Natural killer cell (primary cell): Measurements from ENCODE around the gene PLAGL1. TPM values are rescaled to one million over a fixed set of nuclear protein-coding genes. Genes with fewer than 3 reads are reported as not detected.

Source experiments
- ATAC-seq, 3 donors: fragments of 150-1000 bp in 2 of 3; fragments of 200-7000 bp in 1 of 3; cut with Tn5 transposase; 1 replicate in 1 of 3; 2 replicates in 2 of 3; pipeline ENCODE4 v1.10.0; 2021; ENCODE audit warnings: mild to moderate bottlenecking in 2 of 3, moderate library complexity in 2 of 3
- DNase-seq, 2 donors: peaks; one replicate each; pipeline versions ENCODE4 v3.0.0 to v3.0.0-alpha.2; 2013 to 2021; ENCODE audit warnings: mixed read lengths in 1 of 2
- H3K27ac ChIP-seq: one replicate; pipeline ENCODE4 v1.5.1; 2013; ENCODE audit warnings: mild to moderate bottlenecking, low read length
- H3K27me3 ChIP-seq: one replicate; pipeline ENCODE4 v1.6.1; 2013; ENCODE audit warnings: low read length; ENCODE audit not compliant: control insufficient read depth, insufficient read depth
- H3K36me3 ChIP-seq: one replicate; pipeline ENCODE4 v1.6.1; 2013; ENCODE audit warnings: low read length; ENCODE audit not compliant: control insufficient read depth, insufficient read depth
- H3K4me1 ChIP-seq: one replicate; pipeline ENCODE4 v1.6.1; 2013; ENCODE audit warnings: low read length; ENCODE audit not compliant: control insufficient read depth, insufficient read depth
- H3K4me3 ChIP-seq: one replicate; pipeline ENCODE4 v1.5.1; 2013; ENCODE audit warnings: low read length
- H3K9me3 ChIP-seq: one replicate; pipeline ENCODE4 v1.6.1; 2013; ENCODE audit warnings: low read length; ENCODE audit not compliant: control insufficient read depth, insufficient read depth
- H3K27ac Mint-ChIP-seq, 2 donors: one replicate each; pipeline ENCODE4 v1.8.0; 2022; ENCODE audit warnings: mild to moderate bottlenecking in 2 of 2, mixed read lengths in 2 of 2, moderate library complexity in 1 of 2
- H3K27me3 Mint-ChIP-seq, 2 donors: one replicate each; pipeline ENCODE4 v1.8.0; 2022; ENCODE audit warnings: low read depth in 2 of 2, mixed read lengths in 2 of 2
- H3K36me3 Mint-ChIP-seq: one replicate; pipeline ENCODE4 v1.8.0; 2022; ENCODE audit warnings: mixed read lengths
- H3K4me1 Mint-ChIP-seq, 2 donors: one replicate each; pipeline ENCODE4 v1.8.0; 2022; ENCODE audit warnings: mixed read lengths in 2 of 2
- H3K4me3 Mint-ChIP-seq: one replicate; pipeline ENCODE4 v1.8.0; 2022; ENCODE audit warnings: mild to moderate bottlenecking, moderate library complexity, mixed read lengths
- H3K9me3 Mint-ChIP-seq, 2 donors: one replicate each; pipeline ENCODE4 v1.8.0; 2022; ENCODE audit warnings: mixed read lengths in 2 of 2
- CTCF ChIP-seq: fragments of 200-600 bp; IDR thresholded peaks from one replicate; pipeline ENCODE4 v1.8.0; 2022; ENCODE audit warnings: antibody characterized with exemption
- WGBS: methylation state at CpG from one replicate; pipeline ENCODE4 v1.1.7; 2013; ENCODE audit warnings: missing lambda C conversion rate; ENCODE audit not compliant: insufficient coverage; 5-methylcytosine and 5-hydroxymethylcytosine counted together
- intact Hi-C: fragments of 100-400 bp; cut with micrococcal nuclease; formaldehyde crosslinking; loops from one replicate; pipeline ENCODE4 v1.14.2; 2022
- total RNA-seq, 4 donors: library from RNA; stranded (reverse); fragments of 120-200 nt in 1 of 4; gene quantifications; one replicate each; pipeline versions ENCODE4 v1.2.3 to v1.2.4, GENCODE V29; 2013 to 2022

PLAGL1 gene
- total RNA-seq, 3 donors from 2014 or later (not counting 1 experiment from before 2014, with no cell fraction given) = 4.9 to 12.2 (median 6.8) TPM

- Histone ChIP-seq H3K4me1 (no peaks in the 10 kb centered on the region), H3K36me3 (no peaks in the 10 kb centered on the region), H3K27me3 (no peaks in the 10 kb centered on the region), H3K27ac (no peak overlapping the region), H3K4me3 (no peak overlapping the region), H3K9me3 (no peaks in the 10 kb centered on the region)
- intact Hi-C loops = no loop called here
- H3K27me3 Mint-ChIP-seq = no peaks in the 10 kb centered on the region
- 90% methylated on average over 6 of the region's 6 CpGs for WGBS
- peak in 1 of 3 donors; percentile 41 for ATAC-seq
- H3K9me3 Mint-ChIP-seq = no peaks in the 10 kb centered on the region
- TF ChIP-seq CTCF = no peak
- H3K4me3 Mint-ChIP-seq = no peak overlapping the region
- H3K4me1 Mint-ChIP-seq = peaks cover 11 to 17% of the 10 kb centered on the region in 2 donors
- H3K36me3 Mint-ChIP-seq = no peaks in the 10 kb centered on the region
- DNase-seq = no peak
- no peak overlapping the region for H3K27ac Mint-ChIP-seq
Observed at GRCh38 chr6:143964674-143965081, 43.4 kb downstream of the PLAGL1 start.

DNA sequence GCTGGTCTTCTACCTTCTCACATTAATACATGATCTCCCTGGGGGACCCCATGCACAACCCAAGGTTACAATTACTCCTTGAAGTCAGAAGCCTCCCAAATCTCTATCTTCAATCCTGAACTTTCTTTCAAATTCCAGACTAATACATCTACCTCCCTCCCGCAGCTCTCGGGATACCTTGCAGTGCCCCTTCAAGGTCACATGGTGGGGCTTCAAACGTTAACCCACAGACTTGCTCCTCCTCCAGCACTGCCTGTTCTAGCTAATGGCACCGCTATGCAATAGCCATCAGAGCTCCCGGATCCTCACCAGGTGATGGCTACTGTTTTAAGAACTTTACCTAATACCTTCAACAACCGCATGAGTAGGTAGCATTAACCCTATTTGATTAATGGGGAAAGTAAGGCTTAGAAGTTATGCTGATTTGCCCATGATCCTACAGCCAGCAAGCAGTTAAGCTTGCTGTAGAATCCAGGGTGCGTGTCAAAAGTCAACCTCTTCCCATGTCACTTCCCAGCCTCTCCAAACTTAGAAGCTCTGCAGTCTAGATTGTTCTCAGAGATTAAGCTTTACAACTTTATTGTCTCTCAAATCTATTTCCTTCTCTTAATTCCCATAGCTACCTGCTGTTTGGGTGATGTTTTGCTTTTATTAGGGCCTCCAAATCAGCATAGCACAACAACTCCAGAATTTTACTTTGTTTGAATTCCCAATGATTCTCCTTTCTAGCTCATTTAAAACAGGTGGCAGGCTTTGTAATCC, 44.7 kb downstream of the PLAGL1 start:
- Histone ChIP-seq H3K9me3 (no peaks in the 10 kb centered on the region), H3K4me1 (no peaks in the 10 kb centered on the region), H3K4me3 (no peak overlapping the region), H3K36me3 (no peaks in the 10 kb centered on the region), H3K27me3 (no peaks in the 10 kb centered on the region), H3K27ac (no peak overlapping the region)
- 81% methylated on average over 7 of the region's 7 CpGs for WGBS
- no peak for TF ChIP-seq CTCF
- H3K27me3 Mint-ChIP-seq = no peaks in the 10 kb centered on the region
- DNase-seq = no peak
- H3K27ac Mint-ChIP-seq = no peak overlapping the region
- H3K36me3 Mint-ChIP-seq = no peaks in the 10 kb centered on the region
- H3K4me3 Mint-ChIP-seq = no peak overlapping the region
- intact Hi-C loops = no loop called here
- no peak for ATAC-seq
- no peaks in the 10 kb centered on the region for H3K9me3 Mint-ChIP-seq
- H3K4me1 Mint-ChIP-seq = peaks cover 11 to 17% of the 10 kb centered on the region in 2 donors

GRCh38 chr6:143961886-143962878, 45.9 kb downstream of the PLAGL1 start:
- DNase-seq (no peak), ATAC-seq (no peak)
- 93% methylated on average over 10 of the region's 12 CpGs for whole genome bisulfite sequencing
- intact Hi-C loops = no loop called here
- no peaks in the 10 kb centered on the region for H3K36me3 ChIP-seq
- H3K4me3 Mint-ChIP-seq = no peak overlapping the region
- H3K27me3 Mint-ChIP-seq = no peaks in the 10 kb centered on the region
- peaks cover 11 to 17% of the 10 kb centered on the region in 2 donors for H3K4me1 Mint-ChIP-seq
- TF ChIP-seq CTCF = no peak
- no peaks in the 10 kb centered on the region for H3K27me3 ChIP-seq
- H3K27ac ChIP-seq = no peak overlapping the region
- H3K4me3 ChIP-seq = no peak overlapping the region
- H3K9me3 Mint-ChIP-seq = no peaks in the 10 kb centered on the region
- H3K9me3 ChIP-seq = no peaks in the 10 kb centered on the region
- H3K36me3 Mint-ChIP-seq = no peaks in the 10 kb centered on the region
- H3K4me1 ChIP-seq = no peaks in the 10 kb centered on the region
- H3K27ac Mint-ChIP-seq = no peak overlapping the region
